GM03348 (cell line): ENCODE results near the gene PCDHGA8.

Source experiments
- DNase-seq: peaks from one replicate; pipeline ENCODE4 v3.0.0; 2012; ENCODE audit warnings: low spot score

The PCDHGA8 gene

GRCh38 chr5:141434006-141434405 is 41.6 kb downstream of the PCDHGA8 start:
- DNase-seq: no peak

- DNase-seq: peak; percentile 44
These were observed 44.8 kb downstream of the PCDHGA8 start for GRCh38 chr5:141437221-141437620.

- DNase-seq: no peak
These were observed 47.1 kb downstream of the PCDHGA8 start for GRCh38 chr5:141439411-141440141.

- DNase-seq: no peak
These were observed 47.9 kb downstream of the PCDHGA8 start for GRCh38 chr5:141440341-141440740.

GRCh38 chr5:141441571-141442170 is 49.2 kb downstream of the PCDHGA8 start:
- DNase-seq: no peak
